Cardiac fibroblast (primary cell): ENCODE measurements around the gene GET3.

Experiments
- DNase-seq, 2 donors: peaks; one replicate each; pipeline versions ENCODE4 v3.0.0 to v3.0.0-alpha.2; 2010; ENCODE audit warnings: low read depth in 2 of 2
- H3K4me3 ChIP-seq, 2 donors: replicated peaks in 1 of 2; 1 replicate in 1 of 2; 2 replicates in 1 of 2; pipeline ENCODE4 v1.5.1; 2011; ENCODE audit warnings: low read depth in 2 of 2, low read length in 2 of 2, mild to moderate bottlenecking in 2 of 2, moderate library complexity in 1 of 2
- CTCF ChIP-seq: IDR thresholded peaks from one replicate; pipeline ENCODE4 v1.5.1; 2011; ENCODE audit warnings: low read depth, mild to moderate bottlenecking, low read length, inconsistent platforms

Gene GET3

DNA sequence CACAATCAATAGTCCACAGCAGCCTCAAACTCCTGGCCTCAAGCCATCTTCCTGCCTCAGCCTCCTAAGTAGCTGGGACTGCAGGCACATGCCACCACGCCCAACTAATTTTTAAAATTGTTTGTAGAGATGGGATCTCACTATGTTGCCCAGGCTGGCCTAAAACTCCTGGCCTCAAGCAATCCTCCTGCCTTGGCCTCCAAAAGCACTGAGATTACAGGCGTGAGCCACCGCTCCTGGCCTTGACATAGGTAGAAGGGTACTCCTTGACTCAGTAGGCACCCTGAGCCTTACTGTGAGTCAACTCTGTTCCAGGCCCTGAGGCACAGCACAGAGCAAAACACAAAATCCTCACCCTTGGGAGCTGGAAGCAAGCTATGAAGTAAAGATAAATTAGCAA, 21.4 kb upstream of the GET3 start:
- TF ChIP-seq CTCF = no peak
- no peak overlapping the region for H3K4me3 ChIP-seq
- no peak for DNase-seq

- no peak for DNase-seq
- peak overlapping the region; percentile 69 to 78 for H3K4me3 ChIP-seq
- TF ChIP-seq CTCF = no peak
Measured at GRCh38 chr19:12720296-12720695, 17.0 kb upstream of the GET3 start.

GRCh38 chr19:12720851-12721655, 16.2 kb upstream of the GET3 start:
- peak; percentile 27 to 35 for DNase-seq
- peak overlapping the region; percentile 69 to 78 for H3K4me3 ChIP-seq
- TF ChIP-seq CTCF = no peak

DNA sequence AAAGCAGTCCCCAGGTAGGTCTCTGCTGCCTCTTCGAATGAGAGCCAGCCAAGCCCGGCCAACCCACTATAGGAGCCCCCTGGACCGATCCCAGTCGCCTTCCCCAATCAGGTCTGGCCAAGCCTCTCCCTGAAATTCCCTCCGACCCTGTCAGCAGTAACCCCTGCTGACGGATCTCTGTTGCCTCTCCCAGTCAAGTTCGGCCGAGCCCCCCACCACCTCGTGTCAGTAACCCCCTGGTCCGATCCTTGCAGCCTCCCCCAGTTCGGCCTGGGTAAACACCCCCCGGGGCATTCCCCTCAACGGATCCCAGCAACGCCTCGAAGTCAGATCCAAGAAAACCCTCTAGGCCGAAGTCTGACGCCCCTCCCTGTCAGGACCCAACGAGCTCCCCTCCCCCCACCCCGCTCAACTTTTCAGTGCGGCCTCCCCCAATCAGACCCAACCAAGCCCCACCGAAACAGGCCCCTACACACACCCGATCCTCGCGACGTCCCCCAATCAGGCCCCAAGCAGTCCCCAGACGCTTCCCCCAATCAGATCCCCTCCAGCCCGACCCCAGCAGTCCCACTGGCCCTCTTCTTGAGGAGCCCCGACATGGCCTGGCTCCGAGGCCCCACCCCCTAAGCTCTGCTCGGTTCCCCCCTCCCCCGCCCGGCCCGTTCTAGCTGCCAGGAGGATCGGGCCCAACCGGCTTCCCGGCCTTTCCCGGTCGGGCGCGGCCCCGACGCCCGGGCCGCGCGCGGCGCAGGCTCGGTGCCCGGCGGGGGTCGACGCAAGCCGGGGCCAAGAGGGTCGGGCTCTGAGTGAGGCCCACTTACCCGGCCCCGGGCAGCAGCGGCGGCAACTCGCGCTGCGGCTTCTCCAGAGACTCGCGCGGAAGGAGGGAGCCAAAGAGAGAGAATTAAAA, 15.4 kb upstream of the GET3 start:
- peak; percentile 65 to 90 for DNase-seq
- TF ChIP-seq CTCF = no peak
- peak overlapping the region; percentile 69 to 78 for H3K4me3 ChIP-seq

GRCh38 chr19:12722566-12723380, 14.5 kb upstream of the GET3 start:
- DNase-seq = peak; percentile 99 to 100
- peak overlapping the region; percentile 69 to 78 for H3K4me3 ChIP-seq
- no peak for TF ChIP-seq CTCF

DNA sequence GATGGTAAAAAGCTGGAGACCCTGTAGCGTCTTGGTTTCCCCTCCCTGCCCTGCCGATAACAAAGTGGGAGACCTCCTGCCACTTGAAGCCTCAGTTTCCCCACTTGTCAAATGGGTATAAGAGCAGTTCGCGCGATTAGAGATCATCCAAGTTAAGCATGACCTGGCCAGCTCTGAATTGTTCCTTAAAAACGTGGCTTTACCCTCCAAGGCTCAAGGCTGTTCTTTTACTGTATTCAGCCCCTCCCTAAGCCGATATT, 14.0 kb upstream of the GET3 start:
- peak overlapping the region; percentile 69 to 78 for H3K4me3 ChIP-seq

More for the DNA sequence above, 14.0 kb upstream of the GET3 start:
- no peak for TF ChIP-seq CTCF
- peak in 1 of 2 donors; percentile 35 for DNase-seq
